Uterus (tissue), 2 donors: ENCODE measurements around the gene MYBPC2.

Source experiments
- POLR2A ChIP-seq, 2 donors: fragments of 450-650 bp; IDR thresholded peaks; one replicate each; pipeline ENCODE4 v1.6.1; 2016; ENCODE audit warnings: antibody characterized with exemption in 2 of 2, mild to moderate bottlenecking in 1 of 2, moderate library complexity in 1 of 2
- TF ChIP-seq, protein P1 (sequence below), 4 experiments: fragments of 200-600 bp in 2 of 4; fragments of 450-650 bp in 2 of 4; sonication (generic) in 2 of 4; IDR thresholded peaks; one replicate each; pipeline ENCODE4 v1.5.1; 2016 to 2019; ENCODE audit warnings: antibody characterized with exemption in 4 of 4, mild to moderate bottlenecking in 2 of 4, moderate library complexity in 1 of 4

DNA sequence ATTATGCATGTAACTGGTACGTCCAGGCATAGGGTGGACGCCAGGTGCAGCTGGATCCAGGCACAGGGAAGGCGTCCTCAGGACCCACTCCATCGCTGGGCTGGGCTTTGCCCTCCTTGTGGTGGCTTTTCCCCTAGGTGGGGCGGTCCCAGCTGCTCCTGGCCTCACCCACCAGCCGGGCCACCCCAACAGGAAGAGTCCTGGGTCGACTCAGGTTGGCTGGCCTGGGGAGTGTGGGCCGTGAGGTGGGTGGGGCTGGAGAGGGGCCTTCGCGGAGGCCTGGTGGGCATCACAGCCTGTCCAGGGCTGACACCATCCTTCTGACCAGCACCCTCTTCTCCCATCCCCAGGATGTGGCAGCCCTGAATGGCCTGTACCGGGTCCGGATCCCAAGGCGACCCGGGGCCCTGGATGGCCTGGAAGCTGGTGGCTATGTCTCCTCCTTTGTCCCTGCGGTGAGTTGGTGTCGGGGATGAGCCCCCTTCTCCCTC is 47.1 kb downstream of the MYBPC2 start:
- TF ChIP-seq, protein P1, sequence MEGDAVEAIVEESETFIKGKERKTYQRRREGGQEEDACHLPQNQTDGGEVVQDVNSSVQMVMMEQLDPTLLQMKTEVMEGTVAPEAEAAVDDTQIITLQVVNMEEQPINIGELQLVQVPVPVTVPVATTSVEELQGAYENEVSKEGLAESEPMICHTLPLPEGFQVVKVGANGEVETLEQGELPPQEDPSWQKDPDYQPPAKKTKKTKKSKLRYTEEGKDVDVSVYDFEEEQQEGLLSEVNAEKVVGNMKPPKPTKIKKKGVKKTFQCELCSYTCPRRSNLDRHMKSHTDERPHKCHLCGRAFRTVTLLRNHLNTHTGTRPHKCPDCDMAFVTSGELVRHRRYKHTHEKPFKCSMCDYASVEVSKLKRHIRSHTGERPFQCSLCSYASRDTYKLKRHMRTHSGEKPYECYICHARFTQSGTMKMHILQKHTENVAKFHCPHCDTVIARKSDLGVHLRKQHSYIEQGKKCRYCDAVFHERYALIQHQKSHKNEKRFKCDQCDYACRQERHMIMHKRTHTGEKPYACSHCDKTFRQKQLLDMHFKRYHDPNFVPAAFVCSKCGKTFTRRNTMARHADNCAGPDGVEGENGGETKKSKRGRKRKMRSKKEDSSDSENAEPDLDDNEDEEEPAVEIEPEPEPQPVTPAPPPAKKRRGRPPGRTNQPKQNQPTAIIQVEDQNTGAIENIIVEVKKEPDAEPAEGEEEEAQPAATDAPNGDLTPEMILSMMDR (IDR thresholded peaks at IDR 0.05), result no peak
- no peak for TF ChIP-seq POLR2A (IDR thresholded peaks at IDR 0.05)
